IMR-90 (cell line): Measurements from ENCODE around the gene DBN1. TPM values are rescaled to one million over a fixed set of nuclear protein-coding genes. Genes with fewer than 3 reads are reported as not detected.

Experiments used
- ATAC-seq: fragments of 200-7000 bp; cut with Tn5 transposase; 2 replicates; pipeline ENCODE4 v1.9.1; 2020; ENCODE audit warnings: low read depth, mild to moderate bottlenecking, moderate library complexity
- BruUV-seq: library from RNA; stranded (reverse); fragments of 400-500 nt; replicated peaks from 2 replicates; lab custom pipeline; 2021; lab: Mats Ljungman, UMichigan
- CTCF ChIA-PET: fragments of 300-600 bp; formaldehyde crosslinking; extraction: SDS; loops from one replicate; lab custom pipeline; 2021; ENCODE audit warnings: antibody characterized with exemption; lab: Yijun Ruan, JAX
- POLR2A ChIA-PET: fragments of 300-600 bp; sonication (Branson Sonifier 250); formaldehyde crosslinking; loops from one replicate; lab custom pipeline; 2022; ENCODE audit warnings: antibody characterized with exemption; ENCODE audit not compliant: unreplicated experiment; lab: Charles Lee
- DNase-seq: peaks from one replicate; pipeline ENCODE4 v3.0.0; 2013
- H2AFZ ChIP-seq: replicated peaks from 2 replicates; pipeline ENCODE3; 2013; ENCODE audit warnings: low read length, mild to moderate bottlenecking; ENCODE audit not compliant: poor library complexity
- H2AK5ac ChIP-seq: 2 replicates; pipeline ENCODE4 v1.6.1; 2013; ENCODE audit warnings: low read depth, low read length, inconsistent platforms
- H2AK9ac ChIP-seq: replicated peaks from 2 replicates; pipeline ENCODE3; 2013; ENCODE audit warnings: mild to moderate bottlenecking, low read depth, low read length, moderate library complexity; ENCODE audit not compliant: poor library complexity
- H2BK120ac ChIP-seq: 2 replicates; pipeline ENCODE4 v1.6.1; 2013; ENCODE audit warnings: low read depth, low read length, inconsistent platforms
- H2BK15ac ChIP-seq: 3 replicates; pipeline ENCODE4 v1.6.1; 2013; ENCODE audit warnings: low read depth, low read length, inconsistent platforms
- H2BK20ac ChIP-seq: 2 replicates; pipeline ENCODE4 v1.6.1; 2013; ENCODE audit warnings: low read depth, mild to moderate bottlenecking, inconsistent platforms, low read length, moderate library complexity
- H2BK5ac ChIP-seq: 2 replicates; pipeline ENCODE4 v1.6.1; 2013; ENCODE audit warnings: mild to moderate bottlenecking, low read depth, low read length, inconsistent platforms; ENCODE audit not compliant: poor library complexity, severe bottlenecking
- H3K14ac ChIP-seq: replicated peaks from 2 replicates; pipeline ENCODE4 v1.6.1; 2013; ENCODE audit warnings: low read depth, low read length, inconsistent platforms
- H3K18ac ChIP-seq: 2 replicates; pipeline ENCODE4 v1.6.1; 2013; ENCODE audit warnings: low read depth, low read length, control low read depth
- H3K23ac ChIP-seq: 2 replicates; pipeline ENCODE4 v1.6.1; 2013; ENCODE audit warnings: low read depth, low read length, inconsistent platforms
- H3K27ac ChIP-seq: 2 replicates; pipeline ENCODE4 v1.5.1; 2013; ENCODE audit warnings: mild to moderate bottlenecking, control low read depth, low read length; ENCODE audit not compliant: insufficient read depth
- H3K27me3 ChIP-seq: 2 replicates; pipeline ENCODE4 v1.6.1; 2013; ENCODE audit warnings: low read length; ENCODE audit not compliant: control insufficient read depth, insufficient read depth
- H3K36me3 ChIP-seq: 2 replicates; pipeline ENCODE4 v1.6.1; 2013; ENCODE audit warnings: low read length, mixed read lengths; ENCODE audit not compliant: control insufficient read depth, insufficient read depth
- H3K4ac ChIP-seq: 2 replicates; pipeline ENCODE4 v1.6.1; 2013; ENCODE audit warnings: low read depth, low read length, inconsistent platforms
- H3K4me1 ChIP-seq: 2 replicates; pipeline ENCODE4 v1.6.1; 2013; ENCODE audit warnings: low read length, mixed read lengths; ENCODE audit not compliant: control insufficient read depth, insufficient read depth
- H3K4me2 ChIP-seq: 2 replicates; pipeline ENCODE4 v1.6.1; 2013; ENCODE audit warnings: low read depth, mild to moderate bottlenecking, control low read depth, low read length, moderate library complexity
- H3K4me3 ChIP-seq: 2 replicates; pipeline ENCODE4 v1.5.1; 2013; ENCODE audit warnings: low read depth, mild to moderate bottlenecking, control low read depth, low read length, moderate library complexity; ENCODE audit not compliant: insufficient read depth
- H3K56ac ChIP-seq: 2 replicates; pipeline ENCODE4 v1.6.1; 2013; ENCODE audit warnings: low read length, inconsistent platforms; ENCODE audit not compliant: insufficient read depth; ENCODE audit errors: extremely low read depth
- H3K79me1 ChIP-seq, 2 experiments: 2 replicates each; pipeline ENCODE4 v1.6.1; 2013; ENCODE audit warnings: low read length in 2 of 2, inconsistent platforms in 1 of 2, low read depth in 1 of 2
- H3K9ac ChIP-seq: 2 replicates; pipeline ENCODE4 v1.6.1; 2013; ENCODE audit warnings: low read depth, low read length, control low read depth
- H3K9me1 ChIP-seq: 2 replicates; pipeline ENCODE4 v1.6.1; 2013; ENCODE audit warnings: low read length, inconsistent platforms; ENCODE audit not compliant: insufficient read depth
- H3K9me3 ChIP-seq: 2 replicates; pipeline ENCODE4 v1.6.1; 2013; ENCODE audit warnings: low read length; ENCODE audit not compliant: control insufficient read depth, insufficient read depth
- H4K20me1 ChIP-seq: 2 replicates; pipeline ENCODE4 v1.6.1; 2013; ENCODE audit warnings: low read length, inconsistent platforms; ENCODE audit not compliant: insufficient read depth
- H4K5ac ChIP-seq: 2 replicates; pipeline ENCODE4 v1.6.1; 2013; ENCODE audit warnings: mild to moderate bottlenecking, low read depth, low read length, control low read depth
- H4K8ac ChIP-seq, 2 experiments: 2 replicates each; pipeline ENCODE4 v1.6.1; 2013; ENCODE audit warnings: low read depth in 2 of 2, low read length in 2 of 2, control low read depth in 1 of 2, inconsistent platforms in 1 of 2
- H4K91ac ChIP-seq: 2 replicates; pipeline ENCODE4 v1.6.1; 2013; ENCODE audit warnings: low read depth, low read length, inconsistent platforms; ENCODE audit not compliant: insufficient read depth
- BHLHE40 ChIP-seq: fragments of 150-350 bp; IDR thresholded peaks from 2 replicates; pipeline ENCODE4 v1.6.1; 2016; ENCODE audit warnings: mild to moderate bottlenecking, low read depth, low read length
- FOS ChIP-seq: fragments of 150-350 bp; IDR thresholded peaks from 2 replicates; pipeline ENCODE4 v1.6.1; 2016; ENCODE audit warnings: low read depth, low read length
- MAZ ChIP-seq: IDR thresholded peaks from 2 replicates; pipeline ENCODE4 v1.6.1; 2012; ENCODE audit warnings: low read depth, mild to moderate bottlenecking, low read length, improper control_type of control experiment, moderate library complexity, borderline replicate concordance
- RAD21 ChIP-seq: IDR thresholded peaks from 2 replicates; pipeline ENCODE4 v1.6.1; 2012; ENCODE audit warnings: low read length, improper control_type of control experiment
- RCOR1 ChIP-seq: IDR thresholded peaks from 2 replicates; pipeline ENCODE4 v1.6.1; 2012; ENCODE audit warnings: mild to moderate bottlenecking, low read length, improper control_type of control experiment; ENCODE audit not compliant: insufficient replicate concordance
- USF2 ChIP-seq: fragments of 150-350 bp; IDR thresholded peaks from 2 replicates; pipeline ENCODE4 v1.6.1; 2017; ENCODE audit warnings: mild to moderate bottlenecking, antibody characterized with exemption, low read length, low read depth
- WGBS, 2 experiments: methylation state at CpG; one replicate each; pipeline versions ENCODE4 v1.1.5 to v1.1.7; 2013; ENCODE audit warnings: missing lambda C conversion rate in 2 of 2; ENCODE audit not compliant: insufficient read length in 1 of 2; ENCODE audit errors: extremely low coverage in 2 of 2; 5-methylcytosine and 5-hydroxymethylcytosine counted together
- dilution Hi-C: fragments of 300-500 bp; cut with HindIII; formaldehyde crosslinking; loops from one replicate; pipeline ENCODE4 v1.14.3; 2018; ENCODE audit warnings: low sequenced_read_pairs; ENCODE audit not compliant: unreplicated experiment
- in situ Hi-C: fragments of 300-500 bp; cut with MboI; formaldehyde crosslinking; loops from 3 replicates; pipeline ENCODE4 v1.14.3; 2019; ENCODE audit warnings: low sequenced_read_pairs, inconsistent platforms, mixed read lengths
- intact Hi-C: fragments of 100-400 bp; cut with micrococcal nuclease; formaldehyde crosslinking; loops from 2 replicates; pipeline ENCODE4 v1.10.0; 2022
- polyA plus RNA-seq, 3 experiments: library from polyadenylated mRNA; depleted of rRNA; stranded (reverse); fragments of >200 nt; gene quantifications; 2 replicates each; pipeline ENCODE4 v1.2.3, GENCODE V29; 2012; ENCODE audit warnings: low replicate concordance in 1 of 3
- total RNA-seq: library from RNA; depleted of rRNA; stranded (reverse); fragments of >200 nt; gene quantifications from 2 replicates; pipeline ENCODE4 v1.2.3, GENCODE V29; 2012

The DBN1 gene
- total and polyA plus RNA-seq, 2 of the 4 experiments (the other 2 are of a cell fraction) = 122 to 187 TPM

- Histone ChIP-seq H2BK120ac (no peak overlapping the region), H3K14ac (no peak overlapping the region), H3K27me3 (no peaks in the 10 kb centered on the region), H3K4me3 (no peak overlapping the region), H2AFZ (no peak overlapping the region), H4K5ac (no peak overlapping the region), H3K27ac (no peak overlapping the region), H3K9me1 (peaks cover 6% of the 10 kb centered on the region; the same call in 1 of the 2 replicates), H3K56ac (no peak overlapping the region), H2BK5ac (no peak overlapping the region), H3K18ac (no peak overlapping the region), H2BK15ac (no peak overlapping the region), H3K4me2 (no peak overlapping the region), H3K79me1 (no peaks in the 10 kb centered on the region), H3K9ac (no peak overlapping the region), H3K4ac (no peak overlapping the region), H3K23ac (no peak overlapping the region), H2AK9ac (peak overlapping the region; percentile 16), H4K8ac (no peak overlapping the region), H4K20me1 (no peaks in the 10 kb centered on the region), H3K4me1 (no peaks in the 10 kb centered on the region), H2BK20ac (no peak overlapping the region), H4K91ac (no peak overlapping the region), H3K9me3 (no peaks in the 10 kb centered on the region), H2AK5ac (no peak overlapping the region), H3K36me3 (peaks cover 50% of the 10 kb centered on the region)
- POLR2A ChIA-PET = no interaction called here
- intact Hi-C loops = no loop called here
- WGBS, 2 experiments = 61% methylated on average over 3 of the region's 4 CpGs; no CpG with 5 or more reads in 1 of the 2 experiments
- DNase-seq (no peak), ATAC-seq (no peak)
- in situ Hi-C loops = no loop called here
- CTCF ChIA-PET = interaction anchor here (1.2 kb wide), 1 partner anchor 35 kb away, joined by 4 read pairs; no protein-coding TSS in a partner anchor
- no TSS peak for BruUV-seq
- TF ChIP-seq RAD21 = no peak
- no peak for TF ChIP-seq BHLHE40
- peak; percentile 33; the same call in 1 of the 2 replicates for TF ChIP-seq USF2
- TF ChIP-seq FOS = no peak
- no peak for TF ChIP-seq RCOR1
- TF ChIP-seq MAZ = no peak
- dilution Hi-C loops = no loop called here
Measured at GRCh38 chr5:177437623-177438022, 35.8 kb downstream of the DBN1 start.
